GM12878 (cell line): ENCODE measurements around the gene FBXL7. TPM values are rescaled to one million over a fixed set of nuclear protein-coding genes. Genes with fewer than 3 reads are reported as not detected.

Source experiments
- ATAC-seq: fragments of 200-7000 bp; cut with Tn5 transposase; 3 replicates; pipeline ENCODE4 v1.9.1; 2020; ENCODE audit warnings: mild to moderate bottlenecking, moderate library complexity
- BruUV-seq: library from RNA; stranded (reverse); fragments of 400-500 nt; replicated peaks from 2 replicates; lab custom pipeline; 2021; lab: Mats Ljungman, UMichigan
- CTCF ChIA-PET: fragments of 300-600 bp; sonication (Branson Sonifier 250); formaldehyde crosslinking; extraction: SDS; loops from one replicate; lab custom pipeline; 2021; ENCODE audit warnings: inconsistent platforms; lab: Yijun Ruan, JAX
- POLR2A ChIA-PET: fragments of 350-600 bp; formaldehyde crosslinking; extraction: SDS; loops from one replicate; lab custom pipeline; 2021; ENCODE audit warnings: inconsistent platforms; lab: Charles Lee
- RAD21 ChIA-PET: fragments of 300-600 bp; sonication (Branson Sonifier 250); formaldehyde crosslinking; loops from one replicate; lab custom pipeline; 2023; ENCODE audit warnings: antibody characterized with exemption; ENCODE audit not compliant: unreplicated experiment; lab: Charles Lee
- SMC1A ChIA-PET: fragments of 300-600 bp; sonication (Branson Sonifier 250); formaldehyde crosslinking; loops from one replicate; lab custom pipeline; 2023; ENCODE audit not compliant: unreplicated experiment, uncharacterized antibody; lab: Charles Lee
- DNase-seq: peaks from one replicate; pipeline ENCODE4 v3.0.0-alpha.2; 2011; ENCODE audit warnings: low read depth, low spot score
- FAIRE-seq: peaks from 3 replicates; lab custom pipeline; 2011; peaks lifted over from hg19 to GRCh38; lab: Jason Lieb, UNC
- H2AFZ ChIP-seq: 2 replicates; pipeline ENCODE4 v1.6.0; 2011; ENCODE audit warnings: low read depth, low read length, control low read depth; ENCODE audit not compliant: control insufficient read depth
- H3K27ac ChIP-seq: 2 replicates; pipeline ENCODE4 v1.5.1; 2011; ENCODE audit warnings: control low read depth; ENCODE audit not compliant: control insufficient read depth, insufficient read depth
- H3K27me3 ChIP-seq, 2 experiments: replicated peaks in 1 of 2; 2 replicates each; pipeline versions ENCODE4 v1.6.0 to v1.6.1; 2011; ENCODE audit warnings: low read length in 1 of 2; ENCODE audit not compliant: control insufficient read depth in 2 of 2, insufficient read depth in 2 of 2
- H3K36me3 ChIP-seq, 2 experiments: 2 replicates each; pipeline ENCODE4 v1.5.1; 2011; ENCODE audit warnings: low read length in 1 of 2; ENCODE audit not compliant: control insufficient read depth in 2 of 2, insufficient read depth in 2 of 2
- H3K4me1 ChIP-seq: 2 replicates; pipeline ENCODE4 v1.6.1; 2011; ENCODE audit warnings: mild to moderate bottlenecking, low read length, moderate library complexity, mixed read lengths; ENCODE audit not compliant: control insufficient read depth, insufficient read depth
- H3K4me2 ChIP-seq: 2 replicates; pipeline ENCODE4 v1.6.0; 2011; ENCODE audit warnings: control low read depth; ENCODE audit not compliant: control insufficient read depth, insufficient read depth
- H3K4me3 ChIP-seq: fragments of 200-600 bp; sonication (generic); 2 replicates; pipeline ENCODE4 v1.5.1; 2016
- H3K79me2 ChIP-seq: 2 replicates; pipeline ENCODE4 v1.6.0; 2011; ENCODE audit warnings: low read length; ENCODE audit not compliant: control insufficient read depth, insufficient read depth
- H3K9ac ChIP-seq: 2 replicates; pipeline ENCODE4 v1.8.0; 2011; ENCODE audit warnings: low read length, control low read depth, mixed read lengths; ENCODE audit not compliant: control insufficient read depth, insufficient read depth
- H3K9me3 ChIP-seq: replicated peaks from 3 replicates; pipeline ENCODE4 v1.5.1; 2011; ENCODE audit warnings: mild to moderate bottlenecking, low read length; ENCODE audit not compliant: control insufficient read depth, insufficient read depth
- H4K20me1 ChIP-seq: 2 replicates; pipeline ENCODE4 v1.6.0; 2011; ENCODE audit not compliant: control insufficient read depth, insufficient read depth
- ATF3 ChIP-seq: IDR thresholded peaks from 2 replicates; pipeline ENCODE4 v1.6.1; 2011; ENCODE audit warnings: low read depth, mild to moderate bottlenecking, low read length, moderate library complexity, borderline replicate concordance; ENCODE audit errors: extremely low read depth
- BCLAF1 ChIP-seq: fragments of 450-650 bp; IDR thresholded peaks from 2 replicates; pipeline ENCODE4 v1.6.1; 2017; ENCODE audit warnings: antibody characterized with exemption, mild to moderate bottlenecking, moderate library complexity
- BMI1 ChIP-seq: fragments of 450-650 bp; IDR thresholded peaks from 2 replicates; pipeline ENCODE4 v1.6.1; 2016; ENCODE audit warnings: mild to moderate bottlenecking, moderate library complexity, borderline replicate concordance
- CHD1 ChIP-seq: IDR thresholded peaks from 2 replicates; pipeline ENCODE4 v1.6.1; 2012; ENCODE audit warnings: low read depth, low read length, improper control_type of control experiment
- CREM ChIP-seq: IDR thresholded peaks from 2 replicates; pipeline ENCODE4 v1.6.1; 2014; ENCODE audit warnings: antibody characterized with exemption, low read depth
- EGR1 ChIP-seq, 2 experiments: IDR thresholded peaks; 1 replicate in 1 of 2; 2 replicates in 1 of 2; pipeline ENCODE4 v1.6.1; 2011 to 2012; ENCODE audit warnings: low read depth in 2 of 2, low read length in 2 of 2, borderline replicate concordance in 1 of 2, mild to moderate bottlenecking in 1 of 2, moderate library complexity in 1 of 2
- ETV6 ChIP-seq, 2 experiments: fragments of 450-650 bp in 1 of 2; IDR thresholded peaks in 1 of 2; conservative IDR thresholded peaks in 1 of 2; 2 replicates each; pipeline ENCODE4 v1.6.1; 2014; ENCODE audit warnings: antibody characterized with exemption in 1 of 2, borderline replicate concordance in 1 of 2, low read depth in 1 of 2, mild to moderate bottlenecking in 1 of 2, moderate library complexity in 1 of 2
- GATAD2B ChIP-seq: fragments of 450-650 bp; conservative IDR thresholded peaks from 2 replicates; pipeline ENCODE4 v1.6.1; 2017; ENCODE audit warnings: low read depth, mild to moderate bottlenecking, moderate library complexity
- JUND ChIP-seq: IDR thresholded peaks from 2 replicates; pipeline ENCODE4 v1.6.1; 2012; ENCODE audit warnings: low read depth, mild to moderate bottlenecking, low read length, improper control_type of control experiment, moderate library complexity
- MYC ChIP-seq: IDR thresholded peaks from 2 replicates; pipeline ENCODE4 v1.6.1; 2011; ENCODE audit warnings: mild to moderate bottlenecking, low read length, moderate library complexity, inconsistent platforms; ENCODE audit not compliant: insufficient read depth, insufficient replicate concordance, insufficient read length, severe bottlenecking
- NFIC ChIP-seq: IDR thresholded peaks from 2 replicates; pipeline ENCODE4 v1.6.1; 2012; ENCODE audit warnings: low read depth, mild to moderate bottlenecking, inconsistent platforms, low read length, moderate library complexity
- RFX5 ChIP-seq: IDR thresholded peaks from 2 replicates; pipeline ENCODE4 v1.6.1; 2011; ENCODE audit warnings: low read depth, low read length, improper control_type of control experiment
- USF1 ChIP-seq: IDR thresholded peaks from 2 replicates; pipeline ENCODE4 v1.6.1; 2011; ENCODE audit warnings: borderline replicate concordance, low read depth, mild to moderate bottlenecking, moderate library complexity, mixed read lengths, low read length; ENCODE audit not compliant: insufficient read depth; ENCODE audit errors: extremely low read length
- YBX1 ChIP-seq: fragments of 450-650 bp; IDR thresholded peaks from 2 replicates; pipeline ENCODE4 v1.6.1; 2016; ENCODE audit warnings: antibody characterized with exemption
- ZBTB4 ChIP-seq: fragments of 450-650 bp; formaldehyde crosslinking; IDR thresholded peaks from 2 replicates; pipeline ENCODE4 v1.4.0; 2022; ENCODE audit warnings: mild to moderate bottlenecking, moderate library complexity
- ZNF217 ChIP-seq: fragments of 450-650 bp; IDR thresholded peaks from 2 replicates; pipeline ENCODE4 v1.6.1; 2017; ENCODE audit warnings: antibody characterized with exemption, mild to moderate bottlenecking
- ZNF274 ChIP-seq: IDR thresholded peaks from one replicate; pipeline ENCODE4 v1.8.0; 2011; ENCODE audit not compliant: insufficient read length, insufficient read depth
- ZZZ3 ChIP-seq: IDR thresholded peaks from 2 replicates; pipeline ENCODE4 v1.6.1; 2011; ENCODE audit warnings: low read depth; ENCODE audit not compliant: control insufficient read depth, insufficient read length
- WGBS: methylation state at CpG from one replicate; pipeline ENCODE4 v1.1.6; 2016; ENCODE audit warnings: low lambda C conversion rate; ENCODE audit not compliant: insufficient replicate concordance, insufficient coverage; ENCODE audit errors: missing lambda C conversion rate; 5-methylcytosine and 5-hydroxymethylcytosine counted together
- in situ Hi-C: fragments of 300-500 bp; cut with MboI; formaldehyde crosslinking; loops from 9 replicates; pipeline ENCODE4 v1.14.3; 2018; ENCODE audit warnings: mixed read lengths
- intact Hi-C: fragments of 100-400 bp; cut with micrococcal nuclease; formaldehyde crosslinking; loops from one replicate; pipeline ENCODE4 v1.14.2; 2022; ENCODE audit not compliant: unreplicated experiment
- polyA plus RNA-seq, 11 experiments: library from polyadenylated mRNA; depleted of rRNA in 4 of 11; unstranded in 6 of 11; stranded (reverse) in 5 of 11; fragments of >200 nt; fragmentation: Nextera tagmentation in 4 of 11; fragmentation: Illumina TruSeq in 1 of 11; extraction: Ambion mirVana in 4 of 11; extraction: Trizol in 1 of 11; gene quantifications; 1 replicate in 1 of 11; 2 replicates in 10 of 11; pipeline versions ENCODE4 v1.2.1 to v1.2.3, GENCODE V29; 2011 to 2016; ENCODE audit warnings: inconsistent platforms in 2 of 11, missing spikeins in 2 of 11, low read depth in 1 of 11
- total RNA-seq, 4 experiments: library from RNA; depleted of rRNA in 3 of 4; stranded (reverse); fragments of >200 nt in 3 of 4; fragmentation: Illumina TruSeq in 1 of 4; extraction: Trizol in 1 of 4; gene quantifications; 2 replicates each; pipeline versions ENCODE4 v1.2.1 to v1.2.3, GENCODE V29; 2013 to 2021

Gene FBXL7
- total and polyA plus RNA-seq, 10 of the 15 experiments (the other 5 are each of a cell fraction or from before 2014, with no cell fraction given) = 0.03 to 0.44 (median 0.16) TPM

- ChIA-PET SMC1A (no interaction called here), CTCF (no interaction called here), RAD21 (no interaction called here), POLR2A (no interaction called here)
- 33% methylated on average over 8 of the region's 8 CpGs for WGBS
- ATAC-seq (no peak), FAIRE-seq (no peak), DNase-seq (no peak)
- Histone ChIP-seq H3K9ac (no peak overlapping the region), H2AFZ (no peak overlapping the region), H4K20me1 (no peaks in the 10 kb centered on the region), H3K9me3 (no peaks in the 10 kb centered on the region), H3K36me3 (no peaks in the 10 kb centered on the region), H3K27ac (no peak overlapping the region), H3K4me1 (no peaks in the 10 kb centered on the region), H3K27me3 (no peaks in the 10 kb centered on the region), H3K4me2 (no peak overlapping the region), H3K79me2 (no peaks in the 10 kb centered on the region), H3K4me3 (no peak overlapping the region)
- in situ Hi-C loops = no loop called here
- BruUV-seq = no TSS peak
- intact Hi-C loops = no loop called here
- TF ChIP-seq ZBTB4 (CRISPR knock-in tag) (no peak), ZNF217 (no peak), ATF3 (no peak), YBX1 (no peak), CHD1 (no peak), JUND (no peak), USF1 (no peak), CREM (no peak), NFIC (no peak), RFX5 (no peak), ETV6 (conservative IDR thresholded peaks at IDR 0.05 in 1 of 2, IDR thresholded peaks at IDR 0.05 in 1 of 2; ENCODE audit: borderline replicate concordance in 1 of 2, low read depth in 1 of 2) (no peak), GATAD2B (no peak), EGR1 (IDR thresholded peaks at IDR 0.05; ENCODE audit: borderline replicate concordance in 1 of 2, low read depth in 2 of 2, low read length in 2 of 2) (no peak), BMI1 (no peak), BCLAF1 (no peak), ZNF274 (no peak), MYC (no peak), ZZZ3 (no peak)
These were observed 106.2 kb downstream of the FBXL7 start for GRCh38 chr5:15606197-15606596.
